Fibroblast of skin of back (primary cell): ENCODE measurements around the gene CHKB.
A peak's percentile ranks its signal among the peaks of the same experiment; 100 is the strongest.

ENCODE experiments used
- DNase-seq: peaks from one replicate; pipeline ENCODE4 v3.0.0-alpha.2; 2013

The CHKB gene

GRCh38 chr22:50597097-50597496, 14.4 kb upstream of the CHKB start:
- DNase-seq, result no peak

- no peak for DNase-seq
These were observed 12.5 kb upstream of the CHKB start for GRCh38 chr22:50595189-50595588.

- DNase-seq, result no peak
These were observed 4.8 kb upstream of the CHKB start for GRCh38 chr22:50587407-50587806.

GRCh38 chr22:50586416-50586815, 3.8 kb upstream of the CHKB start:
- DNase-seq, result no peak

GRCh38 chr22:50585781-50586180, 3.1 kb upstream of the CHKB start:
- DNase-seq, result no peak

- DNase-seq, result no peak
These were observed 2.6 kb upstream of the CHKB start for GRCh38 chr22:50585238-50585637.

- DNase-seq, result no peak
These were observed 1.8 kb upstream of the CHKB start for GRCh38 chr22:50584106-50585096.

- DNase-seq, result no peak
These were observed 729 bp upstream of the CHKB start for GRCh38 chr22:50583294-50583861.

- DNase-seq, result peak; percentile 9
These were observed 628 bp downstream of the CHKB start for GRCh38 chr22:50581950-50582492.

- no peak for DNase-seq
These were observed 1.4 kb downstream of the CHKB start for GRCh38 chr22:50581031-50581949.

- DNase-seq, result no peak
These were observed 2.9 kb downstream of the CHKB start for GRCh38 chr22:50579752-50580151.

GRCh38 chr22:50578776-50579310, 3.8 kb downstream of the CHKB start:
- no peak for DNase-seq

- peak; percentile 42 for DNase-seq
These were observed 4.5 kb downstream of the CHKB start, which contains the start of gene CPT1B for GRCh38 chr22:50577987-50578775. CPT1B (minus strand) TSS chr22:50578427; CDS start chr22:50577915, 512 bp downstream.

GRCh38 chr22:50577697-50577986, 5.0 kb downstream of the CHKB start:
- no peak for DNase-seq

- no peak for DNase-seq
These were observed 5.6 kb downstream of the CHKB start for GRCh38 chr22:50576806-50577696.

GRCh38 chr22:50576070-50576469, 6.6 kb downstream of the CHKB start:
- peak; percentile 41 for DNase-seq

GRCh38 chr22:50575426-50575941, 7.2 kb downstream of the CHKB start:
- no peak for DNase-seq

GRCh38 chr22:50574383-50574755, 8.3 kb downstream of the CHKB start:
- no peak for DNase-seq

GRCh38 chr22:50573491-50574382, 8.9 kb downstream of the CHKB start:
- no peak for DNase-seq
